Measurements from ENCODE around the gene PXYLP1.
"Not testable (repeated sequence)": the region's sequence is repeated elsewhere in the genome, so short reads cannot be mapped to it uniquely, and the experiment has no call there.

Gene PXYLP1

DNA sequence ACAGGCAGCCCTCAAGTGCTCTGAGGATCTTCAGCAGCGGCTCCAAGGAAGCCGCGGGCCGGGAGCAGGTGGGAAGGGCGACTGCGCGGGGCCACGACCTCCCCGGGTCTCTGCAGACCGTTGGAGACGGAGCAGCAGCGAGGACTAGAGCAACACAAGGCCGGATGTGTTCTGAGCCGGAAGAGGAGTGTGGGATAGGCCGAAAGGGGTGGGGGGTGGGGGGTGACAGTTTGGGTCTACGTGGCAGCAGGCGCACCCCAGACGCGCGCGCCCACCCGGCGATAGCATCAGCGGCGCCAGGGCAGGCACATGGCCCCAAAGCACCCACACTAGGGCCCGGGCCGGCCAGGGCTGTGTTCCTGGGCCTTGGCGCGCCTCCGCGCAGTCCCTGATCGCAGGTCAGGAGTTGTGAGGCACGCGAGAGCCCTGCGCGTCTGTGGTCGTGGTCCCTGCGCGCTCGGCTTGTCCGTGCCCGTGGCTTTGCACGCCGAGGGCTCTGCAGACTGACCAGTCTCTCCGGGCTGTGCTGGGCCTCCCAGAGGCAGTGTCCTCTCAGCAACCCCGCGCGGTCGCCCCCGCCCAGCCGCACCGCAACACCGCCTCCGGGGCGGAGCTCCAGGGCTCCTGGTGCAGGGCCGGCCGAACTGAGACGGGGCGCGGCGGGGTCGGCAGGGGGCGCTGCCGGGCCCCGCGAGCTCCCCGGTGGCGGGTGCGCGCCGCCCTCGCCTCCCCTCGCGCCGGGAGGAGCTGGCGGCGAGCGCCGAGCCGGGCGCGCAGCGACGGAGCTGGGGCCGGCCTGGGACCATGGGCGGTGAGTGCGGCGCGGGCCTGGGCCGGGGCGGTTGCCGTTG, at the start of gene PXYLP1:
Gene PXYLP1, plus strand, starts transcription at position 725 of the 851 bp plus-strand sequence. CDS start 28,351 bp downstream, outside the sequence.
- DNase-seq (ENCODE audit: low read depth), result peak; percentile 69

GRCh38 chr3:141183606-141184005, 48.0 kb upstream of the PXYLP1 start:
- DNase-seq (ENCODE audit: low read depth), result no peak

GRCh38 chr3:141184430-141184829, 47.2 kb upstream of the PXYLP1 start:
- DNase-seq (ENCODE audit: low read depth), result no peak

GRCh38 chr3:141191097-141191749, 40.4 kb upstream of the PXYLP1 start:
- DNase-seq (ENCODE audit: low read depth), result no peak

DNA sequence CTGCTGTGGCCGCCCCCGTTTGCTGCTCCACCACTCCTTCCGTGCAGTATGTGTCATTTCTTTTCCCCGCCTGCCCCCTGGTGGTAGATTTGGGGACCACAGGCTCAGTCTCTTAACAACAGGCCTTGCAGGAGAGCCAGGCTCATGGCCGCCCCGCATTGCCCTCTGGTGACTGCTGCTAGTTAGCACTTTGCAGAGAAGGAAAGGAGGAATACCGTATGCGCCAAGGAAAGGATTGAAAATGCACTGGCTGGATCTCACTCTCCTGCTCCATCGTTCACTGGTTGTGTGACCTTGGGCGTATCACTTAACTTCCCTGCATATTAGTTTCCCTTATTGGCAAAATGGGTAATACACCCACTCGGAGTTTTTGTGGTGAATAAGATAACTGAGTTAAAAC, 39.3 kb upstream of the PXYLP1 start:
- peak; percentile 99 for DNase-seq (ENCODE audit: low read depth)

- DNase-seq (ENCODE audit: low read depth), result no peak
These were observed 38.4 kb upstream of the PXYLP1 start for GRCh38 chr3:141193066-141193830.

DNA sequence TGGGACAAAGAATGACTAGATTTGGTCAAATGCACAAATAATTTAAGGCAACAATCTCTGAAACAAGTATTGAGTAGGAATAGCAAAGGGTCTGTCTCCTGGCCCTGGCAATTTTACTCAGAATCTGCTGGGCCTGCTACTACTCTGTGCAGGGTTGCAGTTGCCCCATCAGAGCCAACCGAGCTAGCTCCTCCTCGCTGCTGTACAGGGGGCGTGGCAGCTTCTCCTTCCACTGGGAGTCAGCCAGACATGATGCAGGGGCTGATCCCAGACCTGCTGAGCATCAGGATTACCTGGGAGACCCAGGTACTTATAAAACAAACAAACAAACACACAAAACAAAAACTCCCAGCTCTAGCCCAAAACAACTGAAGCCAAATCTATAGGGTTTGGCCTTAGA, 30.5 kb upstream of the PXYLP1 start:
- DNase-seq (ENCODE audit: low read depth), result no peak

- no peak for DNase-seq (ENCODE audit: low read depth)
These were observed 28.9 kb upstream of the PXYLP1 start for GRCh38 chr3:141202682-141203081.

- DNase-seq (ENCODE audit: low read depth), result no peak
These were observed 27.8 kb upstream of the PXYLP1 start for GRCh38 chr3:141203866-141204265.

GRCh38 chr3:141204343-141204742, 27.3 kb upstream of the PXYLP1 start:
- DNase-seq (ENCODE audit: low read depth), result no peak

GRCh38 chr3:141211306-141211705, 20.3 kb upstream of the PXYLP1 start:
- DNase-seq (ENCODE audit: low read depth), result not testable (repeated sequence)

DNA sequence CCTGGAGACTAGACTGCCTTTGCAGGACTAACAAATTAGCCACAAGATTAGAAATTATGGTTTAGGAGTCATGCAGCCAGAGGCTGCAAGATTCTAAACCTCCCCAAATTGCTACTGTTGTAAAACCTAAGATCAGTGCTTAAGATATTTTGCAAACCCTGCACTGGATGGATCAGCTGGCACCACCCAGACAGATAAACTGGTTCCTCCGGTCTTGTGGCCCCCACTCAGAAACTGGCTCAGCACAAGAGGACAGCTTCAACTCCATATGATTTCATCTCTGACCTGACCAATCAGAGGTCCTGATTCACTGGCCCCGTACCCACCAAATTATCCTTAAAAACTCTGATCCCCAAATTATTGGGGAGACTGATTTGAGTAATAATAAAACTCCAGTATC, 19.5 kb upstream of the PXYLP1 start:
- no peak for DNase-seq (ENCODE audit: low read depth)

DNA sequence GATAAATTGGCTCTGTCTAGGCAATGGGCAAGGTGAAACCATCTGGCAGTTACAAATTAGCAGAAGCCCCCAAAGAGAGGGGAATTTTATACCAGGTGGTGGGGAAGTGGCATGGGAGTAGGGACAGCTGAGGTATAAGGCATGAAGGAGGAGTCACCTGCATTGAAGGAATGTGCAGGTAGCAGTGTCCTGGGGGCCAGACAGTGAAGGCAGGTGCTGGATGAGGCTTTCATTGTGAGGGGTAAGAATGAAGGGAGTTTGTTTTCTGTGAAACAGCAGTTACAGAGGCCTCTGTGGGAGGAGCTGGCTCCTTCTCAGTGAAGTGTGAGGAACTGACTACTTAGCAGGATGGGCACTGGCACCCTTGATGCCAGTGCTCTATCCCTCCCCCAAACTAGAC, 19.1 kb upstream of the PXYLP1 start:
- DNase-seq (ENCODE audit: low read depth), result no peak

DNA sequence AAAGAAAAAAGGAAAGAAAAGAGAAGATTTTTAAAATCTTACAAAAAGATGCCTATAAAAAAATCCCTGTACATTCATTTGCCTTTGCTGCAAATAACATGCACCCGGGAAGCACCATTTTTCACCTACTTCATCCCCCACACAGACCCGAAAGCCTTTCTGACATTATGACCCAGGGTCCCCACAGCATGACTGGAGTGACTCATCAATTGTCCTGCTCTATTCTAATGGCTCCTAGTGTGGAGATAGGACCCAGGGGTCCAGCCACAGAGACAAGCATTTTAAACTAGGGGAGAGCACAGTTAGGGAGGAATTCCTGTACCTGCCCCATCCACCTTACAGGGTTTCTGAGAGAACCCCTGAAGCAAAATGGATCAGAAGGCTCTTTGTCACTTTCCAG, 14.7 kb upstream of the PXYLP1 start:
- DNase-seq (ENCODE audit: low read depth), result no peak

- no peak for DNase-seq (ENCODE audit: low read depth)
These were observed 14.2 kb upstream of the PXYLP1 start for GRCh38 chr3:141217389-141217788.

DNA sequence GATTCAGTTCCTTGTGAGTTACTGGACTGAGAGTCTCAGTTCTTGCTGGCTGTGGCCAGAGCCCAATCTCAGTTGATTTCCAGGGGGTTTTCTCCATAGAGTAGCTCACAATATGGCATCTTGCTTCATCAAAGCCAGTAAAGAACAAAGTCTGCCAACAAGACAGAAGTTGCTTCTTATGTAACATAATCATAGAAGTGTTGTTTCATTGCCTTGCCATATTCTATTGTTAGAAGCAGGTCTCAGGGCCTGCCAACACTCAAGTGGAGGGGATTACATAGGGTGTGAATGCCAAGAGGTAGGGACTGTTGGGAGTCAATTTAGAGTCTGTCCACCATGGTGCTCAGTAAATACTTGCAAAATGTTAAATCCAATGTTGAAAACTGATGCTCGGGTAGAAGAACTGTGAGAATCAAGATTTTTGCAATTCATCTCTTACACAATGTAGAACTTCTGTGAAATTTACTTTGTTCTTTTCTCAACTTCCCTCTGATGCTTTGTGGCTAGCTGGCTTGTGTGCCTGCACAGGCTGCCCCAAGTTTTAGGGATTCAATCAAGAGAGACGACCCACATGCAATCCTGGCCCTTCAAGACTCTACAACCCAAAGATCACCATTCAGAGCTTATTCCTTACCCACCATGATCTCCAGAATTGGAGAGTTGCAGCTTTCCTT, 13.3 kb upstream of the PXYLP1 start:
- no peak for DNase-seq (ENCODE audit: low read depth)

DNA sequence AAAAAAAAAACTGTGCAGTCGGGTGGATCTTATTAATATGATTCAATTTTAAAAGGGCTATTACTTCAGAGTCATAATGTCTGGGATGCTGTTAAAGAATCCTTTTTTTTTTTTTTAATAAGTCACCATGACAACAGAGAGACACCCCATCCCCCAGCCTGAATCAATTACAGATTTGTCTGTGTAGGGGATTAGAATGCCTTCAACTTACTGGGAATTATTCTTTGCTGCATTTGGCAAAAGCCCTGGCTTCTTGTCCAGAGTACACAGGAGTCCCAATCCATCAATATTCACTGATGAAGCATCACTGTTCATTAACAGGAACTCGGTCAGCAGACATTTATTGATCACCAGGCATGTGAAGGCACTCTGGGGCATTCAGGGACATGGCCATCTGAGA, 12.7 kb upstream of the PXYLP1 start:
- DNase-seq (ENCODE audit: low read depth), result no peak

- no peak for DNase-seq (ENCODE audit: low read depth)
These were observed 7.9 kb upstream of the PXYLP1 start for GRCh38 chr3:141223673-141224166.

GRCh38 chr3:141225939-141226338, 5.7 kb upstream of the PXYLP1 start:
- no peak for DNase-seq (ENCODE audit: low read depth)

- no peak for DNase-seq (ENCODE audit: low read depth)
These were observed 4.4 kb upstream of the PXYLP1 start for GRCh38 chr3:141227216-141227615.

GRCh38 chr3:141227752-141228151, 3.9 kb upstream of the PXYLP1 start:
- DNase-seq (ENCODE audit: low read depth), result no peak

DNA sequence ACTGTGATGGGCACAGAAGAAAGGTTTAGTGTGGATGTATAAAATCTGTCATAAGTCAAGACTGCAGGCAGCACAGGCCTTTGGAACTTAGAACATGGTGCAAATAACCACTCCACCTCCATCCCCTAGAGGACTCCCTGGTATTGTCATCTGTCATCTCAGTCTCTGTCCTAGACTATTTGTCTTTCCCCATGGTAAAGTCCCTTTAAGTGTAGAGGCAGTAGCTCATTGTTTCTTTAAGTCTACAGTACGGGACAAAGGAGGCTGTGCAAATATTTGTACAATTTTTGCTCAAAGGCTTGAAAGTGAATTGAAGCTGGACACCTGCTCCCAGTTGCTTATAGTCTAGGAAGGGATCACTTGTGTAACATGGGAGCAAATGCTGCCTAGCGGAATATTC, 3.2 kb upstream of the PXYLP1 start:
- no peak for DNase-seq (ENCODE audit: low read depth)
